ENCODE data around the gene ELK3.

ELK3 gene

GRCh38 chr12:96249196-96250118, 55.3 kb downstream of the ELK3 start:
- FAIRE-seq, result no peak
- TF ChIP-seq POLR2AphosphoS5 (IDR thresholded peaks at IDR 0.05; ENCODE audit: low read depth, low read length), result 0 out of 2 replicates have a peak, but pooled peaks have one; percentile 8
- TF ChIP-seq TAF1 (IDR thresholded peaks at IDR 0.05; ENCODE audit: borderline replicate concordance, low read depth, low read length), result no peak
- TF ChIP-seq POLR2A (IDR thresholded peaks at IDR 0.05; ENCODE audit: low read depth, low read length), result no peak

GRCh38 chr12:96250119-96250685, 56.0 kb downstream of the ELK3 start:
- no peak for DNase-seq (ENCODE audit: insufficient read length)
- FAIRE-seq, result no peak
- TF ChIP-seq POLR2A (IDR thresholded peaks at IDR 0.05; ENCODE audit: low read depth, low read length) (no peak), POLR2AphosphoS5 (IDR thresholded peaks at IDR 0.05; ENCODE audit: low read depth, low read length) (0 out of 2 replicates have a peak, but pooled peaks have one; percentile 6)

More at GRCh38 chr12:96249196-96250118, 55.3 kb downstream of the ELK3 start:
- no peak for DNase-seq (ENCODE audit: insufficient read length)

GRCh38 chr12:96255077-96255476, 60.9 kb downstream of the ELK3 start:
- DNase-seq (ENCODE audit: insufficient read length), result no peak
- no peak for FAIRE-seq
- TF ChIP-seq POLR2AphosphoS5 (IDR thresholded peaks at IDR 0.05; ENCODE audit: low read depth, low read length), result 0 out of 2 replicates have a peak, but pooled peaks have one; percentile 28
- no peak for TF ChIP-seq POLR2A (IDR thresholded peaks at IDR 0.05; ENCODE audit: low read depth, low read length)

DNA sequence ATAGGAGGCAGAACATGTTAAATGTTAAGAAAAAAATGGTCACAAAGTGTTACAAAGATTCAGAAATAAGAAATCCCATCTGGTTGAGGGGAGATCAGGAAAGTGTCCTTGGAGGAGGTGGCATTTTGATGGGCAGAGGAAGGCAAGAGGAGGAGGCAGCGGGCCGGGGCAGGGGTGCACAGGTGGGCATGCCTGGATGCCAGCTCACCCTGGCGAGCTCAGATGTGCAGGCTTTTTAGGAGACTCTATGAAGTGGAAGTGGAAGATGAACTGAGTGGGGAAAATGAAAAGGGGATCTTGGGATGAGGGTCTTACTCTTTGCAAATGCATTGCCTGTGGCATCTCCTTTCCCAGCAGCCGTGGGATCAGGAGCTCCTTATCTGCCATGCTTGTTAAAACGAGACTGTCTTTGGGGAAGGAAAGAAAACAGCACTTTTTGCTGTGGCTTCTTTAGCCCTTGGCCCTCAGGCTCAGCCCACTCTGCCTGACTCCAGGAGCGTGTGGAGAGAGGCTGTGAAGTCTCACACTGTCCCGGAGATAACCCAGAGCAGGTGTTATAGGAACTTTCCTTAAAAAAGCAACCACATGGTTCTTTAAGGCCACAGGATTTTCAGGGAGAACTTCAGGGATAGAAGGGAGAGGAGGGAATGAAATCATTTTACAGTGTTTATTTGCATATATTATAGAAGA, 62.6 kb downstream of the ELK3 start:
- TF ChIP-seq POLR2A (IDR thresholded peaks at IDR 0.05; ENCODE audit: low read depth, low read length) (no peak), TAF1 (IDR thresholded peaks at IDR 0.05; ENCODE audit: borderline replicate concordance, low read depth, low read length) (no peak), POLR2AphosphoS5 (IDR thresholded peaks at IDR 0.05; ENCODE audit: low read depth, low read length) (no peak)
- FAIRE-seq, result no peak
- no peak for DNase-seq (ENCODE audit: insufficient read length)

DNA sequence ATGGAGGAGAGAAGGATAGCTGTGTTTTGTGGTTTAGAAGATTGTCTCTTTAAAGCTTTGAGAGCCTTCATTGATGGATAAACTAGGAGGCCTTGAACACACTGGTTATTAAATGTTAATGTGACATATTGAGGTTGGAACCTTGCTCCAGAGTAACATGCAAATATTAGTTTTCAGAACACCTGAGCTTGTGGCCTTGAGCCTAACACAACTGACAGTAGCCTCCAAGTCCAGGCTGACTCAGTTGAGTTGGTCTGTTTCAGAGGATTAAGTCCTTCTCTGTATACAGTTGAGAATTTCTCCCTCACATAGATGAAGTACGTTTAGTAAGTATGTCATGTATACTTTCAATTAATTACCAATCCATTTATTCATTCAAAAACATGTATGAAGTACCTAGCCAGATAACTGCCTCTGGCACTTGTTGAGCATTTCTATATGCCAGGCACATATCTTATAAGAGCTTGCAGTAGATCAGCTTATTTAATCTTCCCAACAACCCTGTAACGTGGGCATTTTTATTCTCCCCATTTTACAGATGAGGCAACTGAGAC, 63.5 kb downstream of the ELK3 start:
- no peak for TF ChIP-seq POLR2AphosphoS5 (IDR thresholded peaks at IDR 0.05; ENCODE audit: low read depth, low read length)
- TF ChIP-seq POLR2A (IDR thresholded peaks at IDR 0.05; ENCODE audit: low read depth, low read length), result no peak
- TF ChIP-seq TAF1 (IDR thresholded peaks at IDR 0.05; ENCODE audit: borderline replicate concordance, low read depth, low read length), result no peak
- no peak for FAIRE-seq

DNA sequence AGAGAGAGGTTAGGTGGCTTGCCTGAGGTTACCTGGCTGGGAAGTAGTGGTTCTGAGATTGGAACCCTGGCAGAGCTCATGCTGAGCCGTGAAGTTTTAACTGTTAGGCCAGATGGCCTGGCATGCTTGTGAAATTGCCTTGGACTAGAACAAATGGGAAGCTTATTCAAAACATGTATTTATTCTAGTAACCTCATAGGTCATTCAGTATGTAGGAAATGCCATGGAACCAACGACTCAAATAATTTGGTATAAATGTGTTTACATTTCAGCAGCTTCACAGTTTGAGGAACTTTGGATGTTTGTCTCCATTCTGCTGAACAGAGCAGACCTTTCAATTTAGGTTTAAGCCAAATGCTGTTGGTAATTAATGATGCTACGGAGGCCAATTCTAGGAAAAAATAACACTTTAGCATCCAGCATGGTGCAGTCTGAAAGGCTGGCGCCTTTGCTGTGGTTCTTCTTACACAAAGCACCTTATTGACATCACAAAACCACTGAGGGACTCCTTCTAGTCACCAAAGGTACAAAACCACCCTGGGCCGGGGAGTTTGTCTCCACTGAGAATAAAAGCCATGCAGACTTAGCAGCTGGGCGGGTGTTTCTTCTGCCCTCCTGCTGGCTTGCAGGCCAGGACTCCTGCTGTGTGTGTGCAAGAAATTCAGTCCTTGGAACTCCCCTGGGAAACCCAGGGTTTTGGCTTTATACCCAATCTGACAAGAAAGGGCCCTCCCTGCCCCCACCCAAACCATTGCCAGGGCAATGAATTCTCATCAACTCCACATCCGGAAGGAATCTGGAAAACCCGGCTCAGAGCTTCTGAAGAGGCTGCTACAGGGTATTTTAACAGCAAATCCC, 64.2 kb downstream of the ELK3 start:
- no peak for TF ChIP-seq POLR2A (IDR thresholded peaks at IDR 0.05; ENCODE audit: low read depth, low read length)
- no peak for TF ChIP-seq POLR2AphosphoS5 (IDR thresholded peaks at IDR 0.05; ENCODE audit: low read depth, low read length)
- TF ChIP-seq TAF1 (IDR thresholded peaks at IDR 0.05; ENCODE audit: borderline replicate concordance, low read depth, low read length), result no peak
- FAIRE-seq (no peak), DNase-seq (ENCODE audit: insufficient read length) (no peak)

More for the DNA sequence above, 63.5 kb downstream of the ELK3 start:
- no peak for DNase-seq (ENCODE audit: insufficient read length)

GRCh38 chr12:96260231-96260630, 66.1 kb downstream of the ELK3 start:
- FAIRE-seq (no peak), DNase-seq (ENCODE audit: insufficient read length) (no peak)
- TF ChIP-seq POLR2AphosphoS5 (IDR thresholded peaks at IDR 0.05; ENCODE audit: low read depth, low read length), result no peak

DNA sequence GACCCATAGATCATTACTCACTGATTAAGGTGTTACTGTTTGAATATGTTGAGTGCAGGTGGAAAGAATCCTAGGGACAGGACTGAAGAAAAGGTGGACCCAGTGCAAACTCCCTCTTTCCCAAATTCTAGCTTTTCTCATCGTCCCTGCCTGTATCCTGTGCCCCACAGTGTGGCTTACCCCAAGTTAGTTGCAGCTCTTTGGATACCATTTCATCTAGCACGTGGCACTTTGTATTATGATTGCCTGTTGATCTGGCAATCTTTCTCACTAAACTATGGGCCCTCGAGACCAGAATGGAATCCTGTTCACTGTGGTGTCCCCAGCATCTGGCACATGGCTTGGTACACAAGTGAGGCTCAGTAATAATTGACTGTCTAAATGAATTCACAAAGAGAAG, 66.5 kb downstream of the ELK3 start:
- TF ChIP-seq POLR2A (IDR thresholded peaks at IDR 0.05; ENCODE audit: low read depth, low read length) (no peak), TAF1 (IDR thresholded peaks at IDR 0.05; ENCODE audit: borderline replicate concordance, low read depth, low read length) (no peak), POLR2AphosphoS5 (IDR thresholded peaks at IDR 0.05; ENCODE audit: low read depth, low read length) (peak; percentile 49; the same call in 1 of the 2 replicates)
- FAIRE-seq, result no peak
- DNase-seq (ENCODE audit: insufficient read length), result no peak

DNA sequence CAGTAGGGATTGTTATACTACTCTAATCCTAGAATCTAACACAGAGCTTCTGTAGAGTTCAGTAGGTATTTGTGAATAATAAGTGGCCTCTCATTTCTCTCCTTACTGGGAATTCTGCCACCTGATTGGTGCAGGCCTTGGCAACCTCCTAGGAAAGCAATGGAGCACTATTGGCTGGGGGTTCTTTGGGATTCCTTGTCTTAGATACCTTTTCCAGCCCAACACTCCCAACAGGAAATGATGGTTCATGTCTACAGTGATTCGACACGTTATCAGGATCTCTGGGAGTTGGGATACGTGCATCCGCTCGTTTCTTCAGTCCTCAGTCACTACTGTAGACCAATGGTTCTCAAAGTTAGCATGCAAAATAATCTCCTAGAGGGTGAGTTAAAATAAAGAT, 67.4 kb downstream of the ELK3 start:
- no peak for FAIRE-seq

GRCh38 chr12:96263449-96263902, 69.3 kb downstream of the ELK3 start:
- no peak for TF ChIP-seq TAF1 (IDR thresholded peaks at IDR 0.05; ENCODE audit: borderline replicate concordance, low read depth, low read length)
- no peak for TF ChIP-seq POLR2AphosphoS5 (IDR thresholded peaks at IDR 0.05; ENCODE audit: low read depth, low read length)
- no peak for TF ChIP-seq POLR2A (IDR thresholded peaks at IDR 0.05; ENCODE audit: low read depth, low read length)
- DNase-seq (ENCODE audit: insufficient read length) (no peak), FAIRE-seq (no peak)

More for the DNA sequence above, 67.4 kb downstream of the ELK3 start:
- no peak for TF ChIP-seq POLR2A (IDR thresholded peaks at IDR 0.05; ENCODE audit: low read depth, low read length)
- no peak for TF ChIP-seq TAF1 (IDR thresholded peaks at IDR 0.05; ENCODE audit: borderline replicate concordance, low read depth, low read length)
- no peak for TF ChIP-seq POLR2AphosphoS5 (IDR thresholded peaks at IDR 0.05; ENCODE audit: low read depth, low read length)
- DNase-seq (ENCODE audit: insufficient read length), result no peak
